A549 (cell line): ENCODE measurements around the gene NEK1. TPM values are rescaled to one million over a fixed set of nuclear protein-coding genes. Genes with fewer than 3 reads are reported as not detected.

Experiments
- ATAC-seq, 2 experiments: fragments of 200-7000 bp in 1 of 2; fragments of >200 bp in 1 of 2; cut with Nextera tagmentation in 1 of 2; cut with Tn5 transposase in 1 of 2; 3 replicates each; pipeline versions ENCODE4 v1.8.0 to v1.9.1; 2018 to 2020; ENCODE audit warnings: mild to moderate bottlenecking in 1 of 2, moderate library complexity in 1 of 2
- CTCF ChIA-PET: fragments of 300-600 bp; sonication (Branson Sonifier 250); formaldehyde crosslinking; extraction: SDS; loops from one replicate; lab custom pipeline; 2021; ENCODE audit warnings: antibody characterized with exemption, inconsistent platforms; lab: Yijun Ruan, JAX
- POLR2A ChIA-PET: fragments of 350-600 bp; formaldehyde crosslinking; extraction: SDS; loops from one replicate; lab custom pipeline; 2021; ENCODE audit warnings: antibody characterized with exemption, inconsistent platforms; lab: Yijun Ruan, JAX
- DNase-seq, 2 experiments: peaks; one replicate each; pipeline versions ENCODE4 v3.0.0 to v3.0.0-alpha.2; 2011 to 2016; ENCODE audit warnings: low read depth in 1 of 2, low spot score in 1 of 2
- FAIRE-seq: peaks from 2 replicates; lab custom pipeline; 2011; peaks lifted over from hg19 to GRCh38; lab: Jason Lieb, UNC
- H3K27ac ChIP-seq, 2 experiments: fragments of >200 bp; sonication (Bioruptor Twin); formaldehyde crosslinking; 3 replicates each; pipeline ENCODE4 v1.5.1; 2016 to 2017
- H3K4me1 ChIP-seq: fragments of >200 bp; sonication (Bioruptor Twin); formaldehyde crosslinking; 3 replicates; pipeline ENCODE4 v1.6.1; 2016
- H3K4me2 ChIP-seq: fragments of >200 bp; sonication (Bioruptor Twin); formaldehyde crosslinking; 3 replicates; pipeline ENCODE4 v1.6.1; 2016
- H3K4me3 ChIP-seq: fragments of >200 bp; sonication (Bioruptor Twin); formaldehyde crosslinking; 3 replicates; pipeline ENCODE4 v1.5.1; 2016
- H3K9me3 ChIP-seq: fragments of >200 bp; sonication (Bioruptor Twin); formaldehyde crosslinking; 3 replicates; pipeline ENCODE4 v1.6.1; 2016
- BCL3 ChIP-seq: fragments of >200 bp; sonication (Bioruptor Twin); formaldehyde crosslinking; IDR thresholded peaks from 3 replicates; pipeline ENCODE4 v1.6.1; 2016
- CBX2 ChIP-seq: fragments of 200-600 bp; sonication (generic); IDR thresholded peaks from 2 replicates; pipeline ENCODE4 v1.6.1; 2016; ENCODE audit warnings: low read depth, mild to moderate bottlenecking, borderline replicate concordance
- CBX8 ChIP-seq: fragments of 200-600 bp; sonication (generic); IDR thresholded peaks from 2 replicates; pipeline ENCODE4 v1.6.1; 2016
- EHMT2 ChIP-seq: fragments of 200-600 bp; sonication (generic); IDR thresholded peaks from 2 replicates; pipeline ENCODE4 v1.6.1; 2016; ENCODE audit warnings: antibody characterized with exemption, low read depth, mild to moderate bottlenecking, moderate library complexity
- EP300 ChIP-seq, 2 experiments: fragments of >200 bp; sonication (Bioruptor Twin); formaldehyde crosslinking; IDR thresholded peaks; 2 replicates in 1 of 2; 3 replicates in 1 of 2; pipeline ENCODE4 v1.6.1; 2016 to 2017
- HEYL ChIP-seq: fragments of 250-450 bp; sonication (Bioruptor Pico); IDR thresholded peaks from 2 replicates; pipeline ENCODE4 v1.8.0; 2021; ENCODE audit warnings: mild to moderate bottlenecking, moderate library complexity
- JUNB ChIP-seq: fragments of >200 bp; sonication (Bioruptor Twin); formaldehyde crosslinking; IDR thresholded peaks from 2 replicates; pipeline ENCODE4 v1.6.1; 2016
- MAFK ChIP-seq: fragments of 450-650 bp; IDR thresholded peaks from 2 replicates; pipeline ENCODE4 v1.6.1; 2014; ENCODE audit not compliant: partially characterized antibody
- NFE2L2 ChIP-seq: fragments of 150-350 bp; conservative IDR thresholded peaks from 2 replicates; pipeline ENCODE4 v1.6.1; 2014; ENCODE audit warnings: low read length
- PHF8 ChIP-seq: fragments of 200-600 bp; sonication (generic); IDR thresholded peaks from 2 replicates; pipeline ENCODE4 v1.6.1; 2016; ENCODE audit warnings: low read depth, mild to moderate bottlenecking, antibody characterized with exemption, moderate library complexity, borderline replicate concordance
- WGBS: methylation state at CpG from one replicate; pipeline ENCODE4 v1.1.6; 2017; ENCODE audit errors: missing lambda C conversion rate; 5-methylcytosine and 5-hydroxymethylcytosine counted together
- polyA plus RNA-seq, 4 experiments: library from polyadenylated mRNA; depleted of rRNA in 3 of 4; stranded (reverse); fragments of >200 nt; fragmentation: RNase III in 1 of 4; extraction: RNeasy Plus Mini Kit Qiagen cat#74134 plus additional on column Dnase treatment in 1 of 4; gene quantifications; 2 replicates in 3 of 4; 3 replicates in 1 of 4; pipeline ENCODE4 v1.2.3, GENCODE V29; 2011 to 2017
- TF ChIP-seq, protein P1 (sequence below): IDR thresholded peaks from 2 replicates; pipeline ENCODE4 v1.6.1; 2012
- TF ChIP-seq, protein P2 (sequence below): fragments of 250-450 bp; sonication (Bioruptor Pico); IDR thresholded peaks from 2 replicates; pipeline ENCODE4 v1.5.0; 2020; ENCODE audit warnings: low read depth, mild to moderate bottlenecking, moderate library complexity
- TF ChIP-seq, protein P3 (sequence below): fragments of 200-600 bp; sonication (generic); IDR thresholded peaks from 2 replicates; pipeline ENCODE4 v1.6.1; 2016; ENCODE audit warnings: antibody characterized with exemption, mild to moderate bottlenecking, moderate library complexity
- TF ChIP-seq, protein P4 (sequence below): fragments of 150-350 bp; IDR thresholded peaks from 2 replicates; pipeline ENCODE4 v1.6.1; 2014; ENCODE audit warnings: low read depth, mild to moderate bottlenecking, low read length

Gene NEK1
- polyA plus RNA-seq, 2 of the 4 experiments (the other 2 are of a cell fraction), result 3.2 to 5.8 TPM

GRCh38 chr4:169410839-169411770, 201.3 kb downstream of the NEK1 start (continued):
- no peak for TF ChIP-seq PHF8

DNA sequence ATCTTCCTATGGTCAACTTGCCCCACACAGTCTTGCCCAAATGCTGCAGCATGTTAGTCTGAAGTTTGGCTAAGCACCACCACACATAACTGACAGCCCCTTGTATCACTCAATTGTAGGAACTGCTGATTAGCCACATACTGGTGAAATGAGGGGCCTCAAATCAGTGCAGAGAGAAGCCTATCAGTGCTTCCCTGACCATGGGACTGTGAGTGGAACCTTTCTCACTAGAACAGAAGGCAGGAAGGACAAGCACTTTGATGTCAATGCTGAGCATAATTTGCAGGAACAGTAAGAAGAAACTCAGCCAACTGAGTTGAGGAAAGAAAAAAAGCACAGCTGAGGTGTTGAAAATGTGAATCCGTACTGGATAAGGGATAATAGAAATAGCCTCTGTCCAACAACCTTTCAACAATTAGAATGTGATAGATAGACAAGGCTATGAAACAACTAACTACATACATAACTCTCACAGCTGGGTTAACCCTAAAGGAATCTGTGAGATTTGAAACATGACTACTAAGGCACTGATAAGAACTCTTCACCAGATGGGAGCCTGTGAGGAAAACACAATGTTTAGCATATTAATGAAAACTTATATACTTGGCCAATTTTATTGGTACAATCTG, 205.1 kb downstream of the NEK1 start:
- CTCF ChIA-PET, result no interaction called here
- POLR2A ChIA-PET, result interaction anchor here (1.0 kb wide), 1 partner anchor 397 kb away, joined by 8 read pairs; the partner anchor contains the start of gene CBR4
- no peak for FAIRE-seq

More for the DNA sequence above, 205.1 kb downstream of the NEK1 start:
- 94% methylated on average over 1 of the region's 1 CpG for WGBS
- no peak for DNase-seq
- Histone ChIP-seq H3K4me3 (no peak overlapping the region), H3K27ac (no peak overlapping the region), H3K4me1 (no peaks in the 10 kb centered on the region), H3K4me2 (no peak overlapping the region), H3K9me3 (no peaks in the 10 kb centered on the region)
- TF ChIP-seq, protein P1, sequence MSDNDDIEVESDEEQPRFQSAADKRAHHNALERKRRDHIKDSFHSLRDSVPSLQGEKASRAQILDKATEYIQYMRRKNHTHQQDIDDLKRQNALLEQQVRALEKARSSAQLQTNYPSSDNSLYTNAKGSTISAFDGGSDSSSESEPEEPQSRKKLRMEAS, result no peak
- TF ChIP-seq HEYL (CRISPR knock-in tag), result no peak
- TF ChIP-seq EP300 (IDR thresholded peaks at IDR 0.05), result no peak
- TF ChIP-seq CBX2, result no peak
- TF ChIP-seq, protein P2, sequence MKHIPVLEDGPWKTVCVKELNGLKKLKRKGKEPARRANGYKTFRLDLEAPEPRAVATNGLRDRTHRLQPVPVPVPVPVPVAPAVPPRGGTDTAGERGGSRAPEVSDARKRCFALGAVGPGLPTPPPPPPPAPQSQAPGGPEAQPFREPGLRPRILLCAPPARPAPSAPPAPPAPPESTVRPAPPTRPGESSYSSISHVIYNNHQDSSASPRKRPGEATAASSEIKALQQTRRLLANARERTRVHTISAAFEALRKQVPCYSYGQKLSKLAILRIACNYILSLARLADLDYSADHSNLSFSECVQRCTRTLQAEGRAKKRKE (CRISPR knock-in tag), result no peak
- TF ChIP-seq EHMT2, result no peak
- TF ChIP-seq, protein P3, sequence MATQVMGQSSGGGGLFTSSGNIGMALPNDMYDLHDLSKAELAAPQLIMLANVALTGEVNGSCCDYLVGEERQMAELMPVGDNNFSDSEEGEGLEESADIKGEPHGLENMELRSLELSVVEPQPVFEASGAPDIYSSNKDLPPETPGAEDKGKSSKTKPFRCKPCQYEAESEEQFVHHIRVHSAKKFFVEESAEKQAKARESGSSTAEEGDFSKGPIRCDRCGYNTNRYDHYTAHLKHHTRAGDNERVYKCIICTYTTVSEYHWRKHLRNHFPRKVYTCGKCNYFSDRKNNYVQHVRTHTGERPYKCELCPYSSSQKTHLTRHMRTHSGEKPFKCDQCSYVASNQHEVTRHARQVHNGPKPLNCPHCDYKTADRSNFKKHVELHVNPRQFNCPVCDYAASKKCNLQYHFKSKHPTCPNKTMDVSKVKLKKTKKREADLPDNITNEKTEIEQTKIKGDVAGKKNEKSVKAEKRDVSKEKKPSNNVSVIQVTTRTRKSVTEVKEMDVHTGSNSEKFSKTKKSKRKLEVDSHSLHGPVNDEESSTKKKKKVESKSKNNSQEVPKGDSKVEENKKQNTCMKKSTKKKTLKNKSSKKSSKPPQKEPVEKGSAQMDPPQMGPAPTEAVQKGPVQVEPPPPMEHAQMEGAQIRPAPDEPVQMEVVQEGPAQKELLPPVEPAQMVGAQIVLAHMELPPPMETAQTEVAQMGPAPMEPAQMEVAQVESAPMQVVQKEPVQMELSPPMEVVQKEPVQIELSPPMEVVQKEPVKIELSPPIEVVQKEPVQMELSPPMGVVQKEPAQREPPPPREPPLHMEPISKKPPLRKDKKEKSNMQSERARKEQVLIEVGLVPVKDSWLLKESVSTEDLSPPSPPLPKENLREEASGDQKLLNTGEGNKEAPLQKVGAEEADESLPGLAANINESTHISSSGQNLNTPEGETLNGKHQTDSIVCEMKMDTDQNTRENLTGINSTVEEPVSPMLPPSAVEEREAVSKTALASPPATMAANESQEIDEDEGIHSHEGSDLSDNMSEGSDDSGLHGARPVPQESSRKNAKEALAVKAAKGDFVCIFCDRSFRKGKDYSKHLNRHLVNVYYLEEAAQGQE, result no peak
- TF ChIP-seq JUNB, result no peak
- no peak for TF ChIP-seq NFE2L2
- no peak for TF ChIP-seq BCL3
- TF ChIP-seq MAFK, result no peak
- TF ChIP-seq, protein P4, sequence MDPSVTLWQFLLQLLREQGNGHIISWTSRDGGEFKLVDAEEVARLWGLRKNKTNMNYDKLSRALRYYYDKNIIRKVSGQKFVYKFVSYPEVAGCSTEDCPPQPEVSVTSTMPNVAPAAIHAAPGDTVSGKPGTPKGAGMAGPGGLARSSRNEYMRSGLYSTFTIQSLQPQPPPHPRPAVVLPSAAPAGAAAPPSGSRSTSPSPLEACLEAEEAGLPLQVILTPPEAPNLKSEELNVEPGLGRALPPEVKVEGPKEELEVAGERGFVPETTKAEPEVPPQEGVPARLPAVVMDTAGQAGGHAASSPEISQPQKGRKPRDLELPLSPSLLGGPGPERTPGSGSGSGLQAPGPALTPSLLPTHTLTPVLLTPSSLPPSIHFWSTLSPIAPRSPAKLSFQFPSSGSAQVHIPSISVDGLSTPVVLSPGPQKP, result no peak
- TF ChIP-seq CBX8, result no peak
- no peak for ATAC-seq
